OCI-LY1 (cell line): ENCODE measurements around the gene CREB5.

Experiments
- H2AFZ ChIP-seq: fragments of 200-600 bp; sonication (generic), shearing (Covaris generic); 2 replicates; pipeline ENCODE4 v1.6.0; 2014; ENCODE audit warnings: antibody characterized with exemption, mild to moderate bottlenecking, low read length
- H3F3A ChIP-seq: fragments of 200-600 bp; sonication (generic), shearing (Covaris generic); 2 replicates; pipeline ENCODE4 v1.6.0; 2014; ENCODE audit warnings: mild to moderate bottlenecking, antibody characterized with exemption, low read length, moderate library complexity; ENCODE audit not compliant: insufficient read depth
- H3K27ac ChIP-seq: fragments of 200-600 bp; sonication (generic); 2 replicates; pipeline ENCODE4 v1.5.1; 2014; ENCODE audit warnings: low read length, mixed run types, mild to moderate bottlenecking, low read depth; ENCODE audit not compliant: poor library complexity, severe bottlenecking
- H3K27me3 ChIP-seq: fragments of 200-600 bp; sonication (generic); 2 replicates; pipeline ENCODE4 v1.6.0; 2014; ENCODE audit warnings: antibody characterized with exemption, mild to moderate bottlenecking, low read length, moderate library complexity; ENCODE audit not compliant: insufficient read depth
- H3K36me3 ChIP-seq: fragments of 200-600 bp; sonication (generic); 2 replicates; pipeline ENCODE4 v1.6.1; 2014; ENCODE audit warnings: mild to moderate bottlenecking, antibody characterized with exemption, low read length, moderate library complexity, mixed read lengths; ENCODE audit not compliant: insufficient read depth
- H3K4me1 ChIP-seq: fragments of 200-600 bp; sonication (generic); 2 replicates; pipeline ENCODE4 v1.5.1; 2014; ENCODE audit warnings: mild to moderate bottlenecking, low read length, moderate library complexity; ENCODE audit not compliant: insufficient read depth, severe bottlenecking
- H3K4me2 ChIP-seq: fragments of 200-600 bp; sonication (generic), shearing (Covaris generic); 2 replicates; pipeline ENCODE4 v1.6.1; 2014; ENCODE audit warnings: low read length
- H3K4me3 ChIP-seq: fragments of 200-600 bp; sonication (generic); 2 replicates; pipeline ENCODE4 v1.5.1; 2014; ENCODE audit warnings: low read length, low read depth, mild to moderate bottlenecking, mixed read lengths; ENCODE audit not compliant: poor library complexity, severe bottlenecking
- H3K79me2 ChIP-seq: fragments of 200-600 bp; shearing (Covaris generic); 2 replicates; pipeline ENCODE4 v1.6.1; 2016; ENCODE audit warnings: mixed run types, low read length, mixed read lengths; ENCODE audit not compliant: insufficient read depth
- H3K9ac ChIP-seq: fragments of 200-600 bp; sonication (generic), shearing (Covaris generic); 2 replicates; pipeline ENCODE4 v1.6.1; 2014; ENCODE audit warnings: mild to moderate bottlenecking, low read length, mixed read lengths
- H3K9me2 ChIP-seq: fragments of 200-600 bp; sonication (generic), shearing (Covaris generic); 2 replicates; pipeline ENCODE4 v1.6.1; 2014; ENCODE audit warnings: low read depth, mild to moderate bottlenecking, low read length, mixed read lengths
- H3K9me3 ChIP-seq: fragments of 200-600 bp; shearing (Covaris generic); 2 replicates; pipeline ENCODE4 v1.6.1; 2014; ENCODE audit warnings: low read length, mixed read lengths
- H4K20me1 ChIP-seq: fragments of 200-600 bp; sonication (generic), shearing (Covaris generic); 2 replicates; pipeline ENCODE4 v1.6.0; 2016; ENCODE audit warnings: mild to moderate bottlenecking, low read length; ENCODE audit not compliant: insufficient read depth
- EZH2 ChIP-seq: fragments of 200-600 bp; sonication (generic), shearing (Covaris generic); IDR thresholded peaks from 2 replicates; pipeline ENCODE4 v1.8.0; 2017; ENCODE audit warnings: borderline replicate concordance, mixed run types, mild to moderate bottlenecking, antibody characterized with exemption, low read length, moderate library complexity, mixed read lengths
- TF ChIP-seq, protein P1 (sequence below): fragments of 200-600 bp; sonication (generic), shearing (Covaris generic); IDR thresholded peaks from 2 replicates; pipeline ENCODE4 v1.5.1; 2017; ENCODE audit warnings: mild to moderate bottlenecking, antibody characterized with exemption, low read length, moderate library complexity, mixed read lengths

CREB5 gene

DNA sequence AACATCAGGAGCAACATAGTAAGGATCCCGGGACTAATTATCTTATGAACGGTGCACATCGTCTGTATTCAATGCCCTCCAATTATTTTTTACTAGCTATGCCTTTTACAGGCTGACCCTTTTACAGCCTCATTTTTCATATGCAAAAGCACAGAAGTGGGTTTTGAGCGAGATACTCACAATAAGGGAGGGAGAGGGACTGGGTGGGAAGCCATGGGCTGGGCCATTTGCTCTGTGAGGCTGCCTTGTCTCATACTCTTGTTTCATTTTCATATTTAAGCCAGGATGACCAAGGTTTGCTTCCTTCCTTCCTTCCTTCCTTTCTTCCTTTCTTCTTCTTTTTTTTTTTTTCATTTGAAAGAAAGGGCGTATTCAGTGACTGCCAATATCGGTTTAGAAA lies 286.5 kb downstream of the CREB5 start:
- Histone ChIP-seq H3K4me1 (no peaks in the 10 kb centered on the region), H3K9me2 (no peaks in the 10 kb centered on the region), H4K20me1 (no peaks in the 10 kb centered on the region), H3K4me3 (no peak overlapping the region), H3K9ac (no peak overlapping the region), H3F3A (no peaks in the 10 kb centered on the region), H3K36me3 (peaks cover 24% of the 10 kb centered on the region), H2AFZ (no peak overlapping the region), H3K27me3 (no peaks in the 10 kb centered on the region; the same call in 1 of the 2 replicates), H3K4me2 (no peak overlapping the region), H3K9me3 (0 out of 2 replicates have a peak, but pooled peaks cover 4% of the 10 kb centered on the region), H3K79me2 (no peaks in the 10 kb centered on the region), H3K27ac (no peak overlapping the region)
- no peak for TF ChIP-seq EZH2
- TF ChIP-seq, protein P1, sequence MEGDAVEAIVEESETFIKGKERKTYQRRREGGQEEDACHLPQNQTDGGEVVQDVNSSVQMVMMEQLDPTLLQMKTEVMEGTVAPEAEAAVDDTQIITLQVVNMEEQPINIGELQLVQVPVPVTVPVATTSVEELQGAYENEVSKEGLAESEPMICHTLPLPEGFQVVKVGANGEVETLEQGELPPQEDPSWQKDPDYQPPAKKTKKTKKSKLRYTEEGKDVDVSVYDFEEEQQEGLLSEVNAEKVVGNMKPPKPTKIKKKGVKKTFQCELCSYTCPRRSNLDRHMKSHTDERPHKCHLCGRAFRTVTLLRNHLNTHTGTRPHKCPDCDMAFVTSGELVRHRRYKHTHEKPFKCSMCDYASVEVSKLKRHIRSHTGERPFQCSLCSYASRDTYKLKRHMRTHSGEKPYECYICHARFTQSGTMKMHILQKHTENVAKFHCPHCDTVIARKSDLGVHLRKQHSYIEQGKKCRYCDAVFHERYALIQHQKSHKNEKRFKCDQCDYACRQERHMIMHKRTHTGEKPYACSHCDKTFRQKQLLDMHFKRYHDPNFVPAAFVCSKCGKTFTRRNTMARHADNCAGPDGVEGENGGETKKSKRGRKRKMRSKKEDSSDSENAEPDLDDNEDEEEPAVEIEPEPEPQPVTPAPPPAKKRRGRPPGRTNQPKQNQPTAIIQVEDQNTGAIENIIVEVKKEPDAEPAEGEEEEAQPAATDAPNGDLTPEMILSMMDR = no peak

DNA sequence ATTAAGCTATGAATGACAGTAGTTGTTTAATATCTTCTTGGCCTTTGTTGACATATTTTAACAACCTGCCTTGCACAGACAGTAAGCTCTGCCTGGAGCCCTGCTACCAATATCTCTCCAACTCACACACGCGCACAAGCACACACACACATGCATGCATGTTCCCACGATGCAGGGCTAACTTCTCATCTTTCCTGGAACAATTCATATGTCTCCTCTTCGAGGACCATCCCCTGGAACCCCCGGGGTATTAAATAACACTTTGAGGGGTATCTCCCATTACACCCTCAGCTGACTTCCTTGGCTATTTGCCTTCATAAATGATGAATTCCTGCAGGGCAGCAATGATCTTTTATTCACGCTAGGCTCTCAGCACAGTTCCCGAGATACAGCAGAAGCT lies 287.8 kb downstream of the CREB5 start:
- H3K4me3 ChIP-seq = no peak overlapping the region
- H3K9me2 ChIP-seq = no peaks in the 10 kb centered on the region
- no peak overlapping the region for H3K9ac ChIP-seq
- H3F3A ChIP-seq = no peaks in the 10 kb centered on the region
- H3K79me2 ChIP-seq = no peaks in the 10 kb centered on the region
- H3K36me3 ChIP-seq = peaks cover 29% of the 10 kb centered on the region
- H3K9me3 ChIP-seq = 0 out of 2 replicates have a peak, but pooled peaks cover 4% of the 10 kb centered on the region
- no peaks in the 10 kb centered on the region for H3K4me1 ChIP-seq
- H3K4me2 ChIP-seq = no peak overlapping the region
- TF ChIP-seq, protein P1 = no peak
- no peak for TF ChIP-seq EZH2
- H3K27me3 ChIP-seq = no peaks in the 10 kb centered on the region; the same call in 1 of the 2 replicates
- H2AFZ ChIP-seq = no peak overlapping the region
- H4K20me1 ChIP-seq = no peaks in the 10 kb centered on the region
- H3K27ac ChIP-seq = no peak overlapping the region

DNA sequence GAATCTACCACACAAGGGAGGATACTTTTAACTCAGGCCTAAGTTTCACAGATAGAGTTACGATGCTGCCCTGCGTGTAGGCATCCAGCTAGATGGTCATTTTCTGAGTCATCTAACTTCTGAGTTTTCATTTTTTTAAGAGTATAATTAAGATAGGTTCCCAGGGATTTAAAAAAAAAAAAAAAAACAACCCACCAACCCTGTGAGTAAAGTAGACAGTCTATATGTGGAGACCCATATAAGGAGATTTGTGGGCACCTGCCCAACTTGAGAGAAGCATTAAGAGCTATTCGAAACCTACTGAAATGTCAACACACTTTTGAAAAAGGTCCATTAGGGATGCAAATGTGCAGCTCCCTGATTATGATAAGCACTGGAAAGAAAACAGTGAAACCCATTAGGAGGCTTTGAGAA lies 288.5 kb downstream of the CREB5 start:
- Histone ChIP-seq H2AFZ (no peak overlapping the region), H3K27ac (no peak overlapping the region)

DNA sequence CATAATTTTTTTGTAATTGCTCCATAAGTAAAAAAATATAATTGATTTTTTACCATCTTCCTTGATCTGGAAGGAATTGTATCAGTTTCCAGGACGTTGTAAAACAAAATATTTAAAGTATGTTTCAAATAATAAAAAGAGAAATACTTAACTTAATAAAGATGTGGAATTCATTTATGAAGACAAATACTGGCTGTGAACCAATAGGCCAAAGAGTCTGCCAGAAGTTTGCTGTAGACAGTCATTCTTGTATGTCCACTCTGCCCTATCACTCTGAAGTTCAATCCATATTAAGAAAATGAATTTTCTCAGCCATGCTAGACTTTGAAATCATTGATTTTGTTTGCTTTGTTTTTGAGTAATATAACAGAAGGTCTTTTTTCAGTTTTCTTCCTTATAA lies 289.4 kb downstream of the CREB5 start:
- H3K9me2 ChIP-seq = no peaks in the 10 kb centered on the region
- no peaks in the 10 kb centered on the region for H3K4me1 ChIP-seq
- H3F3A ChIP-seq = no peaks in the 10 kb centered on the region
- no peak overlapping the region for H3K27ac ChIP-seq
- H2AFZ ChIP-seq = no peak overlapping the region
- no peak overlapping the region for H3K4me2 ChIP-seq
- TF ChIP-seq, protein P1 = no peak
- TF ChIP-seq EZH2 = no peak
- no peaks in the 10 kb centered on the region for H3K79me2 ChIP-seq
- H3K27me3 ChIP-seq = no peaks in the 10 kb centered on the region; the same call in 1 of the 2 replicates
- H3K36me3 ChIP-seq = peaks cover 21% of the 10 kb centered on the region
- H3K9ac ChIP-seq = no peak overlapping the region
- H3K4me3 ChIP-seq = no peak overlapping the region
- H4K20me1 ChIP-seq = 0 out of 2 replicates have a peak, but pooled peaks cover 3% of the 10 kb centered on the region
- 0 out of 2 replicates have a peak, but pooled peaks cover 4% of the 10 kb centered on the region for H3K9me3 ChIP-seq

More for the DNA sequence above, 288.5 kb downstream of the CREB5 start:
- Histone ChIP-seq H3K36me3 (peaks cover 29% of the 10 kb centered on the region), H3F3A (no peaks in the 10 kb centered on the region), H3K4me2 (no peak overlapping the region), H3K9me2 (no peaks in the 10 kb centered on the region), H3K4me3 (no peak overlapping the region), H3K9me3 (0 out of 2 replicates have a peak, but pooled peaks cover 4% of the 10 kb centered on the region), H3K79me2 (no peaks in the 10 kb centered on the region), H3K4me1 (no peaks in the 10 kb centered on the region), H3K27me3 (no peaks in the 10 kb centered on the region; the same call in 1 of the 2 replicates), H4K20me1 (0 out of 2 replicates have a peak, but pooled peaks cover 3% of the 10 kb centered on the region), H3K9ac (no peak overlapping the region)
- TF ChIP-seq EZH2 = no peak
